K562 (cell line): Measurements from ENCODE around the gene APC2. TPM values are rescaled to one million over a fixed set of nuclear protein-coding genes. Genes with fewer than 3 reads are reported as not detected.
A peak's percentile ranks its signal among the peaks of the same experiment; 100 is the strongest.

ENCODE experiments used
- ELF2 ChIP-seq: fragments of 250-450 bp; sonication (Bioruptor Pico); IDR thresholded peaks from 2 replicates; pipeline ENCODE4 v1.5.0; 2021; ENCODE audit warnings: mild to moderate bottlenecking
- HDAC1 ChIP-seq, 2 experiments: fragments of 450-650 bp; IDR thresholded peaks; 2 replicates each; pipeline ENCODE4 v1.6.1; 2016 to 2017; ENCODE audit warnings: inconsistent platforms in 1 of 2, mild to moderate bottlenecking in 1 of 2, moderate library complexity in 1 of 2
- MXI1 ChIP-seq: IDR thresholded peaks from 2 replicates; pipeline ENCODE4 v1.6.1; 2011; ENCODE audit warnings: low read depth, mild to moderate bottlenecking, improper control_type of control experiment, low read length
- NFYB ChIP-seq: IDR thresholded peaks from 2 replicates; pipeline ENCODE4 v1.6.1; 2011; ENCODE audit warnings: mild to moderate bottlenecking, moderate library complexity; ENCODE audit not compliant: insufficient read length; ENCODE audit errors: extremely low read depth
- RUNX1 ChIP-seq: sonication (generic); IDR thresholded peaks from 2 replicates; pipeline ENCODE4 v1.6.1; 2016; ENCODE audit warnings: antibody characterized with exemption, low read depth
- SMAD4 ChIP-seq: fragments of 250-450 bp; sonication (Bioruptor Pico); conservative IDR thresholded peaks from 2 replicates; pipeline ENCODE4 v1.8.0; 2021; ENCODE audit warnings: inconsistent platforms, mild to moderate bottlenecking, moderate library complexity
- SMC3 ChIP-seq: conservative IDR thresholded peaks from 2 replicates; pipeline ENCODE4 v1.6.1; 2011; ENCODE audit warnings: low read depth, low read length, improper control_type of control experiment; ENCODE audit not compliant: insufficient read depth
- STAG1 ChIP-seq: sonication (generic); formaldehyde crosslinking; IDR thresholded peaks from 2 replicates; pipeline ENCODE4 v1.5.0; 2020; ENCODE audit warnings: missing genetic modification reagents, borderline replicate concordance
- TOE1 ChIP-seq, 2 experiments: fragments of 450-650 bp in 1 of 2; sonication (generic) in 1 of 2; formaldehyde crosslinking in 1 of 2; IDR thresholded peaks; 2 replicates each; pipeline versions ENCODE4 v1.7.1 to v1.8.0; 2016 to 2022; ENCODE audit warnings: borderline replicate concordance in 2 of 2, mild to moderate bottlenecking in 2 of 2, antibody characterized with exemption in 1 of 2, inconsistent platforms in 1 of 2, low read depth in 1 of 2, missing genetic modification reagents in 1 of 2, moderate library complexity in 1 of 2
- XRCC3 ChIP-seq: fragments of 450-650 bp; IDR thresholded peaks from 2 replicates; pipeline ENCODE4 v1.6.1; 2017; ENCODE audit warnings: mild to moderate bottlenecking, moderate library complexity
- polyA plus RNA-seq, 8 experiments: library from polyadenylated mRNA; depleted of rRNA in 4 of 8; stranded (reverse) in 5 of 8; unstranded in 3 of 8; fragments of >200 nt; fragmentation: Nextera tagmentation in 2 of 8; fragmentation: Illumina TruSeq in 1 of 8; extraction: Ambion mirVana in 2 of 8; extraction: Trizol in 1 of 8; gene quantifications; 2 replicates each; pipeline versions ENCODE4 v1.2.1 to v1.2.3, GENCODE V29; 2011 to 2014; ENCODE audit warnings: inconsistent platforms in 1 of 8, missing spikeins in 1 of 8
- total RNA-seq, 7 experiments: library from RNA; depleted of rRNA in 6 of 7; stranded (reverse); fragments of >200 nt in 6 of 7; fragmentation: Illumina TruSeq in 2 of 7; extraction: Trizol in 2 of 7; gene quantifications; 2 replicates each; pipeline versions ENCODE4 v1.2.1 to v1.2.3, GENCODE V29; 2011 to 2021; ENCODE audit warnings: low replicate concordance in 1 of 7
- TF ChIP-seq, protein P1 (sequence below): fragments of 250-450 bp; sonication (Bioruptor Pico); IDR thresholded peaks from 2 replicates; pipeline ENCODE4 v1.4.0; 2020; ENCODE audit warnings: borderline replicate concordance
- TF ChIP-seq, protein P2 (sequence below): sonication (generic); formaldehyde crosslinking; IDR thresholded peaks from 2 replicates; pipeline ENCODE4 v1.8.1; 2023; ENCODE audit warnings: mild to moderate bottlenecking, missing genetic modification reagents
- TF ChIP-seq, protein P3 (sequence below): fragments of 250-450 bp; sonication (Bioruptor Pico); IDR thresholded peaks from 2 replicates; pipeline ENCODE4 v1.4.0; 2020; ENCODE audit warnings: mild to moderate bottlenecking
- TF ChIP-seq, protein P4 (sequence below): fragments of 150-350 bp; IDR thresholded peaks from 2 replicates; pipeline ENCODE4 v1.6.1; 2014; ENCODE audit warnings: low read depth, mild to moderate bottlenecking, low read length, borderline replicate concordance

Gene APC2
- total and polyA plus RNA-seq, 9 of the 15 experiments (the other 6 are each of a cell fraction or from before 2014, with no cell fraction given), result 0.01 to 0.40 (median 0.05) TPM; not detected in 3

DNA sequence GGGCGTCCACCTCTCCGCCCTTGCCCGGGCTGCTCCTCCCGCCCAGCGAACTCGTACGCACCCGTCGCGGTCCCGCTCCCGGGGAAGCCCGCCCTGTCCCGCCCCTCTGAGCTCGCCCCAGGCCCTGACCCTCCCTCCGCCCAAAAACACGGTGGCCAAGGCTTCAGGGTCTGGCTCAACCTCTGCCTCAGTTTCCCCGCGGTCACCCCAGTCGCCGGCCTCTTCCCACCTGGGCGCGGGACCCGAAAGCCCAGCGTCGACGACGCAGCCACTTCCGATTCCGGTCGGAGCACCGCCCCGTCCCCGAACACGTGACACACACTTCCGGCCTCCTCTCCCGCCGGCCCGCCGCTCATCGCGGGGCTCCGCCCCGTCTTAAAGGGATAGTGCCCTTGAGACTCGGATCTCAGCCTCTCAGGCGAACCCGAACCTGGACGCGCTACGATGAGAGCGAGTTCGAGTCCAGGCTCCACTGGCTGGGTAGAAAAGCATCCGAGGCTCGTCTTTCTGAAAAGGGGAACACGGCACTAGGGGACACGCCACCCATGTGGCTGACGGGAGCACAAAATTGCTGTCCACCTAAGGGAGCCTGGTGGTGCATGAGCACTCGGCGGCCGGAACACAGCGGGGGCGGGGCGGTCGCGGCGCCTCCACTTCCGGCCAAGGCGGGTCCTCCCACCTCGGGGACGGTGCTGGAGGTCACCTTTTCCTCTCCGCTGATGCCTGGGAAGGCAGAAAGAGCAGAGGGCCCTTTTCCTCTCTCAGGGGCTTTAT lies 29.2 kb downstream of the APC2 start, which contains the start of gene C19orf25 (continued):
- TF ChIP-seq TOE1 (IDR thresholded peaks at IDR 0.05; ENCODE audit: borderline replicate concordance) (peak; percentile 99), TOE1 (CRISPR knock-in tag; IDR thresholded peaks at IDR 0.05; ENCODE audit: borderline replicate concordance, low read depth) (no peak), SMAD4 (CRISPR knock-in tag) (peak; percentile 97), XRCC3 (no peak), ELF2 (CRISPR knock-in tag) (peak; percentile 95), SMC3 (no peak), NFYB (no peak), STAG1 (CRISPR knock-in tag) (no peak), RUNX1 (peak; percentile 57; the same call in 1 of the 2 replicates), HDAC1 (IDR thresholded peaks at IDR 0.05) (peak in 1 of 2 experiments; percentile 82; a peak in 2 of 4 replicates), MXI1 (peak; percentile 66; the same call in 1 of the 2 replicates)
- TF ChIP-seq, protein P1, sequence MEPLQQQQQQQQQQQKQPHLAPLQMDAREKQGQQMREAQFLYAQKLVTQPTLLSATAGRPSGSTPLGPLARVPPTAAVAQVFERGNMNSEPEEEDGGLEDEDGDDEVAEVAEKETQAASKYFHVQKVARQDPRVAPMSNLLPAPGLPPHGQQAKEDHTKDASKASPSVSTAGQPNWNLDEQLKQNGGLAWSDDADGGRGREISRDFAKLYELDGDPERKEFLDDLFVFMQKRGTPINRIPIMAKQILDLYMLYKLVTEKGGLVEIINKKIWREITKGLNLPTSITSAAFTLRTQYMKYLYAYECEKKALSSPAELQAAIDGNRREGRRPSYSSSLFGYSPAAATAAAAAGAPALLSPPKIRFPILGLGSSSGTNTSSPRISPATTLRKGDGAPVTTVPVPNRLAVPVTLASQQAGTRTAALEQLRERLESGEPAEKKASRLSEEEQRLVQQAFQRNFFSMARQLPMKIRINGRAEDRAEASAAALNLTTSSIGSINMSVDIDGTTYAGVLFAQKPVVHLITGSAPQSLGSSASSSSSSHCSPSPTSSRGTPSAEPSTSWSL, result no peak
- TF ChIP-seq, protein P2, sequence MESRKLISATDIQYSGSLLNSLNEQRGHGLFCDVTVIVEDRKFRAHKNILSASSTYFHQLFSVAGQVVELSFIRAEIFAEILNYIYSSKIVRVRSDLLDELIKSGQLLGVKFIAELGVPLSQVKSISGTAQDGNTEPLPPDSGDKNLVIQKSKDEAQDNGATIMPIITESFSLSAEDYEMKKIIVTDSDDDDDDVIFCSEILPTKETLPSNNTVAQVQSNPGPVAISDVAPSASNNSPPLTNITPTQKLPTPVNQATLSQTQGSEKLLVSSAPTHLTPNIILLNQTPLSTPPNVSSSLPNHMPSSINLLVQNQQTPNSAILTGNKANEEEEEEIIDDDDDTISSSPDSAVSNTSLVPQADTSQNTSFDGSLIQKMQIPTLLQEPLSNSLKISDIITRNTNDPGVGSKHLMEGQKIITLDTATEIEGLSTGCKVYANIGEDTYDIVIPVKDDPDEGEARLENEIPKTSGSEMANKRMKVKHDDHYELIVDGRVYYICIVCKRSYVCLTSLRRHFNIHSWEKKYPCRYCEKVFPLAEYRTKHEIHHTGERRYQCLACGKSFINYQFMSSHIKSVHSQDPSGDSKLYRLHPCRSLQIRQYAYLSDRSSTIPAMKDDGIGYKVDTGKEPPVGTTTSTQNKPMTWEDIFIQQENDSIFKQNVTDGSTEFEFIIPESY, result 0 out of 2 replicates have a peak, but pooled peaks have one; percentile 39
- TF ChIP-seq, protein P3, sequence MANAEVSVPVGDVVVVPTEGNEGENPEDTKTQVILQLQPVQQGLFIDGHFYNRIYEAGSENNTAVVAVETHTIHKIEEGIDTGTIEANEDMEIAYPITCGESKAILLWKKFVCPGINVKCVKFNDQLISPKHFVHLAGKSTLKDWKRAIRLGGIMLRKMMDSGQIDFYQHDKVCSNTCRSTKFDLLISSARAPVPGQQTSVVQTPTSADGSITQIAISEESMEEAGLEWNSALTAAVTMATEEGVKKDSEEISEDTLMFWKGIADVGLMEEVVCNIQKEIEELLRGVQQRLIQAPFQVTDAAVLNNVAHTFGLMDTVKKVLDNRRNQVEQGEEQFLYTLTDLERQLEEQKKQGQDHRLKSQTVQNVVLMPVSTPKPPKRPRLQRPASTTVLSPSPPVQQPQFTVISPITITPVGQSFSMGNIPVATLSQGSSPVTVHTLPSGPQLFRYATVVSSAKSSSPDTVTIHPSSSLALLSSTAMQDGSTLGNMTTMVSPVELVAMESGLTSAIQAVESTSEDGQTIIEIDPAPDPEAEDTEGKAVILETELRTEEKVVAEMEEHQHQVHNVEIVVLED (CRISPR knock-in tag), result peak; percentile 55
- TF ChIP-seq, protein P4, sequence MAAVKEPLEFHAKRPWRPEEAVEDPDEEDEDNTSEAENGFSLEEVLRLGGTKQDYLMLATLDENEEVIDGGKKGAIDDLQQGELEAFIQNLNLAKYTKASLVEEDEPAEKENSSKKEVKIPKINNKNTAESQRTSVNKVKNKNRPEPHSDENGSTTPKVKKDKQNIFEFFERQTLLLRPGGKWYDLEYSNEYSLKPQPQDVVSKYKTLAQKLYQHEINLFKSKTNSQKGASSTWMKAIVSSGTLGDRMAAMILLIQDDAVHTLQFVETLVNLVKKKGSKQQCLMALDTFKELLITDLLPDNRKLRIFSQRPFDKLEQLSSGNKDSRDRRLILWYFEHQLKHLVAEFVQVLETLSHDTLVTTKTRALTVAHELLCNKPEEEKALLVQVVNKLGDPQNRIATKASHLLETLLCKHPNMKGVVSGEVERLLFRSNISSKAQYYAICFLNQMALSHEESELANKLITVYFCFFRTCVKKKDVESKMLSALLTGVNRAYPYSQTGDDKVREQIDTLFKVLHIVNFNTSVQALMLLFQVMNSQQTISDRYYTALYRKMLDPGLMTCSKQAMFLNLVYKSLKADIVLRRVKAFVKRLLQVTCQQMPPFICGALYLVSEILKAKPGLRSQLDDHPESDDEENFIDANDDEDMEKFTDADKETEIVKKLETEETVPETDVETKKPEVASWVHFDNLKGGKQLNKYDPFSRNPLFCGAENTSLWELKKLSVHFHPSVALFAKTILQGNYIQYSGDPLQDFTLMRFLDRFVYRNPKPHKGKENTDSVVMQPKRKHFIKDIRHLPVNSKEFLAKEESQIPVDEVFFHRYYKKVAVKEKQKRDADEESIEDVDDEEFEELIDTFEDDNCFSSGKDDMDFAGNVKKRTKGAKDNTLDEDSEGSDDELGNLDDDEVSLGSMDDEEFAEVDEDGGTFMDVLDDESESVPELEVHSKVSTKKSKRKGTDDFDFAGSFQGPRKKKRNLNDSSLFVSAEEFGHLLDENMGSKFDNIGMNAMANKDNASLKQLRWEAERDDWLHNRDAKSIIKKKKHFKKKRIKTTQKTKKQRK, result no peak
